Adrenal gland (tissue), 12 donors: Measurements from ENCODE around the gene F12. TPM values are rescaled to one million over a fixed set of nuclear protein-coding genes. Genes with fewer than 3 reads are reported as not detected.
"Not testable (repeated sequence)": the region's sequence is repeated elsewhere in the genome, so short reads cannot be mapped to it uniquely, and the experiment has no call there.

Experiments
- DNase-seq, 7 donors: peaks; one replicate each; pipeline ENCODE4 v3.0.0-alpha.2; 2019 to 2020
- H3K27ac ChIP-seq, 5 donors: fragments of 200-600 bp; sonication (generic) in 4 of 5; 1 replicate in 3 of 5; 2 replicates in 2 of 5; pipeline versions ENCODE4 v1.5.1 to v1.8.0; 2016 to 2020; ENCODE audit warnings: mild to moderate bottlenecking in 1 of 5
- H3K27me3 ChIP-seq: fragments of 200-600 bp; 2 replicates; pipeline ENCODE4 v1.8.0; 2021
- H3K36me3 ChIP-seq, 2 donors: fragments of 200-600 bp; replicated peaks in 1 of 2; 1 replicate in 1 of 2; 2 replicates in 1 of 2; pipeline versions ENCODE4 v1.5.1 to v1.8.0; 2018 to 2022
- H3K4me1 ChIP-seq, 2 donors: fragments of 200-600 bp; replicated peaks in 1 of 2; 1 replicate in 1 of 2; 2 replicates in 1 of 2; pipeline versions ENCODE4 v1.5.1 to v1.8.0; 2018 to 2021
- H3K4me3 ChIP-seq, 4 donors: fragments of 200-600 bp; sonication (generic) in 3 of 4; one replicate each; pipeline ENCODE4 v1.5.1; 2016 to 2018
- H3K9me3 ChIP-seq, 3 donors: fragments of 200-600 bp; sonication (generic) in 1 of 3; replicated peaks in 1 of 3; 1 replicate in 2 of 3; 2 replicates in 1 of 3; pipeline versions ENCODE4 v1.5.1 to v1.8.0; 2016 to 2021
- POLR2A ChIP-seq, 2 donors: fragments of 450-650 bp; IDR thresholded peaks; one replicate each; pipeline ENCODE4 v1.6.1; 2017; ENCODE audit warnings: antibody characterized with exemption in 2 of 2, mild to moderate bottlenecking in 2 of 2, moderate library complexity in 1 of 2
- WGBS, 4 donors: extraction: QIAGEN DNeasy Blood & Tissue Kit in 2 of 4; methylation state at CpG; one replicate each; pipeline versions ENCODE4 v1.1.5 to v1.1.7; 2013 to 2017; 5-methylcytosine and 5-hydroxymethylcytosine counted together
- intact Hi-C, 2 donors: fragments of 100-400 bp; cut with DNase I; formaldehyde crosslinking; loops; one replicate each; pipeline versions ENCODE4 v1.14.1 to v1.15.0; 2022 to 2023
- polyA plus RNA-seq, 3 donors: library from polyadenylated mRNA; stranded (reverse); fragments of 200-250 nt in 2 of 3; fragments of 350-450 nt in 1 of 3; fragmentation: Illumina TruSeq in 1 of 3; extraction: RNeasy Lipid Tissue Mini Kit (QIAGEN cat#74804) in 1 of 3; gene quantifications; one replicate each; pipeline ENCODE4 v1.2.3, GENCODE V29; 2013 to 2014
- total RNA-seq, 9 donors: library from RNA; depleted of rRNA in 4 of 9; stranded (reverse); fragments of >200 nt in 4 of 9; fragments of 120-200 nt in 1 of 9; fragmentation: NEBNext Ultra II Directional in 1 of 9; extraction: Animal tissue kit (Norgen Biotek cat#: 25700) in 1 of 9; gene quantifications; one replicate each; pipeline versions ENCODE4 v1.1.0 to v1.2.4, GENCODE V29; 2013 to 2023
- TF ChIP-seq, protein P1 (sequence below), 6 experiments: fragments of 450-650 bp in 4 of 6; fragments of 200-600 bp in 2 of 6; sonication (generic) in 1 of 6; IDR thresholded peaks; 1 replicate in 5 of 6; 2 replicates in 1 of 6; pipeline versions ENCODE4 v1.5.1 to v1.8.0; 2016 to 2021; ENCODE audit warnings: antibody characterized with exemption in 6 of 6, mild to moderate bottlenecking in 2 of 6, moderate library complexity in 1 of 6
- donor health status: healthy with polysubstance abuse.
- donor health status: Bipolar disorder and iron deficiency.
- donor health status: DM: yes; HTN: yes; CAD: no.
- donor health status: DM: no; HTN: no; CAD: no.
- donor health status: DM: no; HTN: no; CAD: no.
- donor health status: DM: yes; HTN: yes; CAD: no.

F12 gene
- total and polyA plus RNA-seq, 12 donors: 0.11 to 0.80 (median 0.36) TPM; not detected in 3

DNA sequence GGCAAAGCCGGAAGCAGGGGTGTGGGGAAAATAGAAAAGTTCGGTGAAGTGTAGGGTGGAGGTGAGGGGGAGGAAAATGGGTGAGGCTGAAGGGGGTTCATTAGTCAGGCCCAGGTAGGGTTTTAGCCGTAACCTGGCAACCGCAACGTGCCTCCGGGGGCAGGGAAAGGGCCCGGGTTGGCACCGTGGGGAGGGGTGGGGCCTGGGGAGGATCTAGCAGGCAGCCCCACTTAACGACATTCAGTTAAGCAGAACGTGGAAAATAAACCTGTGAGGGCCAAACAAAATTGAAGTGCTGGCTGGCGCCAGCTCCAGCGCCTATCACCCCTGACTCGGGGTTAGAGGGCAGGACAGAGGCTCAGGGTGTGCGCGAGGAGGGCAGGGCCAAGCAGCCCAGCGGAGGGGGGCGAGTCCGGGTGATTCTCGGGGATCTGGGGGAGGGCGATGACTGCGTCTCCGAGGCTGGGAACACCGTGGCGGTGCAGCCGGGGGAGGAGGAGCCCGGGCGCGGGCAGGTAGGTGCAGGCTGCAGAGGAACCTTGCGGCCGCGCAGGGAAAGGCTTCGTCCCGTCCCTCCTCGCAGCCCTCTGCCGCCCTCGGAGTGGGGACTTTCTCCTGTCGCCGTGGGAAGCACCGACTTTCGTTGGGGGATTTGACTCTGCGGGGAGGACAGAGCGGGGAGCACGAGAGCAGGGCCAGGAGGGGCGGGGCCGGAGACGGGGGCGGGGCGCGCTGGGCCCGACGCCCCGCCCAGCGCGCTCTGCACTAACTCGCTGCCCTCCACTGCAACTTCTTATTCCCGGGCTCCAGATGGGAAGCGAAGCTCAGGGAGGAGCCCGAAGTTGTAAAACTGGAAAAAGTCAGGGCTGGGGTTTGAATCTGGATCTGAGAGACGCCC is 46.5 kb downstream of the F12 start:
- H3K4me3 ChIP-seq: peak overlapping the region in 2 of 4 donors; percentile 18 to 55
- DNase-seq: peak in 6 of 7 donors; percentile 37 to 67 (median 59)
- peaks cover 27 to 29% of the 10 kb centered on the region in 2 donors for H3K4me1 ChIP-seq
- peak overlapping the region in 1 of 5 donors; percentile 44 for H3K27ac ChIP-seq
- TF ChIP-seq, protein P1, sequence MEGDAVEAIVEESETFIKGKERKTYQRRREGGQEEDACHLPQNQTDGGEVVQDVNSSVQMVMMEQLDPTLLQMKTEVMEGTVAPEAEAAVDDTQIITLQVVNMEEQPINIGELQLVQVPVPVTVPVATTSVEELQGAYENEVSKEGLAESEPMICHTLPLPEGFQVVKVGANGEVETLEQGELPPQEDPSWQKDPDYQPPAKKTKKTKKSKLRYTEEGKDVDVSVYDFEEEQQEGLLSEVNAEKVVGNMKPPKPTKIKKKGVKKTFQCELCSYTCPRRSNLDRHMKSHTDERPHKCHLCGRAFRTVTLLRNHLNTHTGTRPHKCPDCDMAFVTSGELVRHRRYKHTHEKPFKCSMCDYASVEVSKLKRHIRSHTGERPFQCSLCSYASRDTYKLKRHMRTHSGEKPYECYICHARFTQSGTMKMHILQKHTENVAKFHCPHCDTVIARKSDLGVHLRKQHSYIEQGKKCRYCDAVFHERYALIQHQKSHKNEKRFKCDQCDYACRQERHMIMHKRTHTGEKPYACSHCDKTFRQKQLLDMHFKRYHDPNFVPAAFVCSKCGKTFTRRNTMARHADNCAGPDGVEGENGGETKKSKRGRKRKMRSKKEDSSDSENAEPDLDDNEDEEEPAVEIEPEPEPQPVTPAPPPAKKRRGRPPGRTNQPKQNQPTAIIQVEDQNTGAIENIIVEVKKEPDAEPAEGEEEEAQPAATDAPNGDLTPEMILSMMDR (IDR thresholded peaks at IDR 0.05): no peak
- TF ChIP-seq POLR2A (IDR thresholded peaks at IDR 0.05): no peak
- 9 to 18% (median 13%) methylated on average over 28 to 59 of the region's 59 CpGs for WGBS, 4 donors
- H3K9me3 ChIP-seq: no peaks in the 10 kb centered on the region
- no peaks in the 10 kb centered on the region for H3K27me3 ChIP-seq
- no peaks in the 10 kb centered on the region for H3K36me3 ChIP-seq
- intact Hi-C loops: no loop called here

- Histone ChIP-seq H3K27ac (no peak overlapping the region), H3K9me3 (no peaks in the 10 kb centered on the region), H3K36me3 (no peaks in the 10 kb centered on the region), H3K4me1 (peaks cover 23% of the 10 kb centered on the region in 2 donors), H3K27me3 (no peaks in the 10 kb centered on the region), H3K4me3 (no peak overlapping the region)
- WGBS, 4 donors: 72 to 82% (median 78%) methylated on average over 8 of the region's 8 CpGs
- no peak for TF ChIP-seq POLR2A (IDR thresholded peaks at IDR 0.05)
- TF ChIP-seq, protein P1 (IDR thresholded peaks at IDR 0.05): no peak
- no peak for DNase-seq
- intact Hi-C loops: no loop called here
These were observed 47.1 kb downstream of the F12 start for GRCh38 chr5:177362292-177362609.

DNA sequence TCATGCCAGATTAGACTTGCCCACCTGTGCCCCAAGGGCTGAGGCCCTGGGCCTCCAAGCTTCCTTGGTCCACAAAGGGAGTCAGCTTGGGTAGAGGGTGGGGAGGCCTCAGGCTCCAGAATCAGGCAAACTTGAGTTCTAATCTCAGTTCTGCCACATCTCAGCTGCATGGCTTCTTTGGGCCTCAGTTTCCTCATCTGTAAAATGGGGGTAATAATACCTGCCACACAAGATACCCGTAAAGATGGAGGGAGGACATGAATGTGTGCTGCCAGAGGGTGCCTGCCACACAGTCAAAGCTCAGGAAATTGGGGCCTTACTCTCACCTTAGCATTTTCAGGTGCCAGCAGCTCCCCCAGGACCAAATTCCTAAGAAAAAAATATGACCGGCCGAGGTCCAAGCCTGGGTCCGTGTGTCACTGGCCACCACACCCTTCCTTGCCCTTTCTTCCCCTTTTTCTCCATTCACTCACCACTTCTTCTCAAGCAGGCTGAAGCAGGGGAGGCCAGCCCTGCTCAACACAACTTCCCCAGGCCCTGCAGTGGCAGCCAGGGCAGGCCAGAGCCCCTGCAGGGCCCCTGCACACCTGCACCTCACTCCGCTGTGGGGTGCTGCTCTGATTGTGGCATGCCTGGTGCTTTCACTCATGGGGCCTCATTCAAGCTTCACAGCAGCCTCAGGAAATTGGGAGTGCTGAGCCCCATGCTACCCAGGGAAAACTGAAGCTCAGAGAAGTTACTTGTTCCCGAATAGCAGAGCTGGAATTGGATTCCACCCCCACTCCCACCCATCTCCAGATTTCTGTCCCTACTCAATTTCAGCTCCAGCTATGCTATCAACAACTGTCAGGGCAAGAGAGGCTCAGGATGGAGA is 47.7 kb downstream of the F12 start:
- 73 to 84% (median 81%) methylated on average over 6 of the region's 6 CpGs for WGBS, 4 donors
- H3K4me1 ChIP-seq: peaks cover 20% of the 10 kb centered on the region in 2 donors
- H3K9me3 ChIP-seq: no peaks in the 10 kb centered on the region
- intact Hi-C loops: no loop called here
- no peak for DNase-seq
- no peak overlapping the region for H3K4me3 ChIP-seq
- no peaks in the 10 kb centered on the region for H3K36me3 ChIP-seq
- TF ChIP-seq, protein P1 (IDR thresholded peaks at IDR 0.05): no peak
- TF ChIP-seq POLR2A (IDR thresholded peaks at IDR 0.05): no peak
- no peaks in the 10 kb centered on the region for H3K27me3 ChIP-seq
- H3K27ac ChIP-seq: no peak overlapping the region

GRCh38 chr5:177360740-177361139 is 48.6 kb downstream of the F12 start:
- DNase-seq, H3K4me3 ChIP-seq, H3K27ac ChIP-seq, H3K9me3 ChIP-seq, H3K27me3 ChIP-seq, H3K36me3 ChIP-seq, intact Hi-C loops: not testable (repeated sequence)
- peaks cover 13% of the 10 kb centered on the region in 2 donors for H3K4me1 ChIP-seq
- WGBS, 4 donors: 83 to 92% (median 91%) methylated on average over 5 to 7 of the region's 7 CpGs
